Urinary bladder (tissue), 4 donors: Measurements from ENCODE around the gene POMT2. TPM values are rescaled to one million over a fixed set of nuclear protein-coding genes. Genes with fewer than 3 reads are reported as not detected.
"Not testable (repeated sequence)": the region's sequence is repeated elsewhere in the genome, so short reads cannot be mapped to it uniquely, and the experiment has no call there.

ENCODE experiments used
- DNase-seq: peaks from one replicate; pipeline ENCODE4 v3.0.0-alpha.2; 2015; ENCODE audit errors: extremely low spot score
- H3K27ac ChIP-seq: one replicate; pipeline ENCODE4 v1.5.1; 2013; ENCODE audit warnings: low read depth, mild to moderate bottlenecking, moderate library complexity
- H3K36me3 ChIP-seq: one replicate; pipeline ENCODE4 v1.6.1; 2013; ENCODE audit warnings: mild to moderate bottlenecking, moderate library complexity; ENCODE audit not compliant: insufficient read depth
- H3K4me1 ChIP-seq: one replicate; pipeline ENCODE4 v1.6.1; 2013; ENCODE audit warnings: mild to moderate bottlenecking, moderate library complexity; ENCODE audit not compliant: insufficient read depth
- H3K4me3 ChIP-seq: one replicate; pipeline ENCODE4 v1.5.1; 2013; ENCODE audit warnings: low read depth, low read length
- WGBS: extraction: QIAGEN DNeasy Blood & Tissue Kit; methylation state at CpG from one replicate; pipeline ENCODE4 v1.1.7; 2013; 5-methylcytosine and 5-hydroxymethylcytosine counted together
- polyA plus RNA-seq: library from polyadenylated mRNA; stranded (reverse); fragments of 200-250 nt; gene quantifications from one replicate; pipeline ENCODE4 v1.2.3, GENCODE V29; 2013
- total RNA-seq: library from RNA; depleted of rRNA; stranded (reverse); fragments of >200 nt; gene quantifications from one replicate; pipeline ENCODE4 v1.2.3, GENCODE V29; 2014
- donor health status: healthy with polysubstance abuse.
- donor health status: healthy.

Gene POMT2
- total and polyA plus RNA-seq, 2 donors = 10.5 to 16.7 TPM

DNA sequence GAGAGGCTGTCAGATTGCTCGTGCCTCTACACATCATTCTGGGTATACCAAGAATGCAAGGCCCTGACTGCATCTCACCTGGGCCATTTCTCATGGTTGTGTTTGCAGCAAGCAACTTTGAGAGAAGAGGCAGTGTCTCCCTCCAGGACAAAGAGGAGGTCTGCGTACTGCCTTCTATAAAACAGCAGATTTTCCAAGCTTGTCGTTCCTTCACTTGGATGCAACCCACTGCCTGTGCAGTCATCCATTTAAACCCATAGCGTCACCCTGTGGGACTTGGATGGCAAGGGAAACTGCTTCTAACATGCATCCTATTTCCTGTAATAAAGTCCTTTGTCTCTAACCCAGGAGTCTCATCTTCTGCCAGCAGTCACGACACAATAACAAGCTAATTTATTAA lies 1.3 kb downstream of the POMT2 start:
- no peaks in the 10 kb centered on the region for H3K36me3 ChIP-seq
- DNase-seq = no peak
- no peaks in the 10 kb centered on the region for H3K4me1 ChIP-seq
- H3K4me3 ChIP-seq = no peak overlapping the region
- H3K27ac ChIP-seq = no peak overlapping the region
- WGBS = 41% methylated on average over 5 of the region's 5 CpGs

DNA sequence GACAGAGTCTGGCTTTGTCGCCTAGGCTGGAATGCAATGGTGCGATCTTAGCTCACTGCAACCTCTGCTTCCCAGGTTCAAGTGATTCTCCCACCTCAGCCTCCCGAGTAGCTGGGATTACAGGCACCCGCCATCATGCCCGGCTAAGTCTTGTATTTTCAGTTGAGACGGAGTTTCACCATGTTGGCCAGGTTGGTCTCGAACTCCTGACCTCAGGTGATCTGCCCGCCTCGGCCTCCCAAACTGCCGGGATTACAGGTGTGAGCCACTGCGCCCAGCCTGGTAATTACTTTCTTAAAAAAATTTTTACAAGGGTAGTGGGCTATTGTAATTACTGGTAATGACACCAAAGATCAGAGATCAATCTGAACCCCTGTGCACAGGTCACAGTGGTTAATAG lies 1.9 kb downstream of the POMT2 start:
- not testable (repeated sequence) for H3K27ac ChIP-seq, H3K4me3 ChIP-seq, H3K36me3 ChIP-seq, DNase-seq, H3K4me1 ChIP-seq
- 92% methylated on average over 11 of the region's 11 CpGs for WGBS

DNA sequence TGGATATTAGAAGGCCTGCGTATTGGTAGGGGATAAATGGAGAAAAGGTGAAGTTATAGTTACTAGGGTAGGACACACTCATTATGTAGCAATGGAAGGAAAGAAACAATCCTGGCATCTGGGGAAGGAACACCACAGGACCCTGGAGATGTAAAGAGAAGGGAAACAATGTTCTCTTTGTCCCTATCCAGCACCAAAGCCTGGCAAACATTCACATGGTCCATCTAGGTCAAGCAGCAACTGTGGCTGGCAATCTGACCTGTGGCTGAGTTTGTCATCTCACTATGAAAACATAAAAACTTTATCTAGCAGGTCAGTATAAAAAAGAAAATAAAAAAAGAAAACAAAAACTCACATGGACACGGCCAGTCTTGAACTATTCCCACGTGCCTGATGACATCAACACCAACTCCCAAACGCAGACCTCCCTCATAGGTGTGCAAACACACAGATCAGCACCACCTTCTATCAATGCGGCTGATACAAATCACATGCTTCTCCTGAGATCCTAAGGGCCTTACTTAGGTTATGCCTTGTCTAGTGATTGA lies 2.6 kb downstream of the POMT2 start:
- no peak overlapping the region for H3K27ac ChIP-seq
- 74% methylated on average over 5 of the region's 5 CpGs for WGBS

DNA sequence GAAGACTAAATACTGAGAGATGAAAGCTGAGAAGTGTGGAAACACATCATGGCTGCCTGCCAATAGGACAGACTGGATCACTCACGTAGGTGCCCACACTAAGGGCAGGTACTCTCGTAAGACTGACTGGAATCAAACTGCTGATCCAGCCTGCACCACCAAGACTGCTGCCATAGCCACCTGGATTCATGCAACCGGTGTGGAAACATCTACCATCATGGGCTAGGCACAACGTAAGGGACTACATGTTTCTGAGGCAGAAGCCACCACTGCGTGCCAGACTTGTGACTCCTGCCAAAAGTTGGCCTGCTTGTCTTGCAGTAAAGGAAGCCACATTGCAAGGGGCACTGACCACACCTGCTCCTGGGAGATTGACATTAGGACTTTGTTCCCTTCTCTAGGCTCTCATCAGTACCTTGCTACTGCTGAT lies 3.8 kb downstream of the POMT2 start:
- Histone ChIP-seq H3K4me3 (no peak overlapping the region), H3K36me3 (no peaks in the 10 kb centered on the region), H3K27ac (no peak overlapping the region), H3K4me1 (no peaks in the 10 kb centered on the region)
- no peak for DNase-seq
- 81% methylated on average over 5 of the region's 5 CpGs for WGBS

More for the DNA sequence above, 2.6 kb downstream of the POMT2 start:
- no peak for DNase-seq
- H3K36me3 ChIP-seq = no peaks in the 10 kb centered on the region
- no peak overlapping the region for H3K4me3 ChIP-seq
- H3K4me1 ChIP-seq = no peaks in the 10 kb centered on the region

DNA sequence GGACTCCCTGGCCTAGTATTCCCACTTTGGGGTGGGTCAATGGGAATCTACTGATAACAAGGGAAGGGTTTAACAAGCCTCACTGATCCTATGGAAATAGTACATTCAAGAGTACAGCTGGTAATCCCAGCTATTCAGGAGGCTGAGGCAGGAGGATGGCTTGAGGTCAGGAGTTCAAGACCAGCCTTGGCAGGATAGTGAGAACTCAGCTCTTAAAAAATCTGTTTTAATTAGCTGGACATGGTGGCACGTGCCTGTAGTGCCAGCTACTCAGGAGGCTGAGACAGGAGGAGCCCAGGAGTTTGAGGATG lies 4.5 kb downstream of the POMT2 start:
- Histone ChIP-seq H3K27ac (no peak overlapping the region), H3K4me3 (no peak overlapping the region), H3K36me3 (no peaks in the 10 kb centered on the region), H3K4me1 (no peaks in the 10 kb centered on the region)
- 35% methylated on average over 1 of the region's 1 CpG for WGBS
- no peak for DNase-seq

GRCh38 chr14:77314539-77315457 lies 5.9 kb downstream of the POMT2 start:
- Histone ChIP-seq H3K4me3 (no peak overlapping the region), H3K27ac (no peak overlapping the region), H3K36me3 (no peaks in the 10 kb centered on the region), H3K4me1 (no peaks in the 10 kb centered on the region)
- WGBS = 63% methylated on average over 10 of the region's 10 CpGs
- no peak for DNase-seq

- no peak for DNase-seq
- no peaks in the 10 kb centered on the region for H3K36me3 ChIP-seq
- no peak overlapping the region for H3K4me3 ChIP-seq
- WGBS = 13% methylated on average over 2 of the region's 2 CpGs
- no peak overlapping the region for H3K27ac ChIP-seq
- H3K4me1 ChIP-seq = peaks cover 2% of the 10 kb centered on the region
These were observed 6.6 kb downstream of the POMT2 start for GRCh38 chr14:77314043-77314442.

GRCh38 chr14:77313371-77313770 lies 7.3 kb downstream of the POMT2 start:
- H3K36me3 ChIP-seq = no peaks in the 10 kb centered on the region
- peaks cover 2% of the 10 kb centered on the region for H3K4me1 ChIP-seq
- DNase-seq = no peak
- no peak overlapping the region for H3K27ac ChIP-seq
- 54% methylated on average over 1 of the region's 1 CpG for WGBS
- H3K4me3 ChIP-seq = no peak overlapping the region

DNA sequence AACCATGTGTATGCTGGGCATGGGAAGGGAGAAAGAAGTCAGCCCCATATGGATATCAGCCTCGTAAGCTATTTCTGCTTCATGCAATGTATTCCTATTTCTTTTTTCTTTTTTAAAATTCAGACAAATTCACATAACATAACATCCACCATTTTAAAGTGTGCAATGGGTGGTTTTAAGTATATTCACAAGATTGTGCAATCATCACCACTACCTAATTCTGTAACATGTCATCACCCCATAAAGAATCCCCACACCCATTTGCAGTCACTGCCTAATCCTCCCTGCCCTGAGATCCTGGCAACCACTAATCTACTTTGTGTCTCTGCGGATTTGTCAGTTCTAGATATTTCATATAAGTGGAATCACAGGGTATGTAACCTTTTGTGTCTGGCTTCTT lies 9.5 kb downstream of the POMT2 start:
- Histone ChIP-seq H3K4me3 (no peak overlapping the region), H3K36me3 (no peaks in the 10 kb centered on the region), H3K4me1 (peaks cover 2% of the 10 kb centered on the region), H3K27ac (no peak overlapping the region)
- DNase-seq = no peak
- WGBS = 92% methylated on average over 2 of the region's 2 CpGs

- H3K4me3 ChIP-seq = no peak overlapping the region
- 79% methylated on average over 4 of the region's 4 CpGs for WGBS
- peaks cover 2% of the 10 kb centered on the region for H3K36me3 ChIP-seq
- H3K4me1 ChIP-seq = peaks cover 2% of the 10 kb centered on the region
- H3K27ac ChIP-seq = no peak overlapping the region
- DNase-seq = no peak
These were observed 10.7 kb downstream of the POMT2 start for GRCh38 chr14:77310026-77310425.

- no peak for DNase-seq
- Histone ChIP-seq H3K27ac (no peak overlapping the region), H3K36me3 (peaks cover 2% of the 10 kb centered on the region), H3K4me3 (no peak overlapping the region), H3K4me1 (peaks cover 2% of the 10 kb centered on the region)
- 77% methylated on average over 4 of the region's 4 CpGs for WGBS
These were observed 11.6 kb downstream of the POMT2 start for GRCh38 chr14:77309131-77309530.

- peaks cover 2% of the 10 kb centered on the region for H3K36me3 ChIP-seq
- no peak overlapping the region for H3K27ac ChIP-seq
- no peak for DNase-seq
- no peak overlapping the region for H3K4me3 ChIP-seq
- H3K4me1 ChIP-seq = peaks cover 2% of the 10 kb centered on the region
- 45% methylated on average over 3 of the region's 3 CpGs for WGBS
These were observed 13.7 kb downstream of the POMT2 start for GRCh38 chr14:77306851-77307496.

GRCh38 chr14:77306416-77306815 lies 14.3 kb downstream of the POMT2 start:
- Histone ChIP-seq H3K4me3 (no peak overlapping the region), H3K4me1 (peaks cover 2% of the 10 kb centered on the region), H3K36me3 (peaks cover 2% of the 10 kb centered on the region), H3K27ac (no peak overlapping the region)
- 53% methylated on average over 3 of the region's 3 CpGs for WGBS
- no peak for DNase-seq

- Histone ChIP-seq H3K4me3 (no peak overlapping the region), H3K27ac (no peak overlapping the region), H3K4me1 (peaks cover 2% of the 10 kb centered on the region), H3K36me3 (peaks cover 2% of the 10 kb centered on the region)
- 72% methylated on average over 4 of the region's 4 CpGs for WGBS
- DNase-seq = no peak
These were observed 15.0 kb downstream of the POMT2 start for GRCh38 chr14:77305696-77306095.
